WTC11 (cell line): ENCODE data around the gene CAPRIN1. TPM values are rescaled to one million over a fixed set of nuclear protein-coding genes. Genes with fewer than 3 reads are reported as not detected.

ENCODE experiments used
- ATAC-seq: fragments of 200-7000 bp; cut with Tn5 transposase; 2 replicates; pipeline ENCODE4 v1.10.0; 2021; ENCODE audit warnings: mild to moderate bottlenecking, moderate library complexity
- CTCF ChIA-PET: fragments of 300-600 bp; sonication (Branson Sonifier 250); formaldehyde crosslinking; loops from one replicate; lab custom pipeline; 2021; ENCODE audit warnings: antibody characterized with exemption; lab: Charles Lee
- POLR2A ChIA-PET: fragments of 350-600 bp; sonication (Branson Sonifier 250); formaldehyde crosslinking; loops from one replicate; lab custom pipeline; 2021; ENCODE audit warnings: antibody characterized with exemption; lab: Charles Lee
- DNase-seq: peaks from one replicate; pipeline ENCODE4 v3.0.0; 2021; ENCODE audit warnings: low spot score
- H3K27ac Mint-ChIP-seq: 2 replicates; pipeline ENCODE4 v1.8.0; 2021; ENCODE audit warnings: mixed read lengths
- H3K27me3 Mint-ChIP-seq: 2 replicates; pipeline ENCODE4 v1.8.0; 2021; ENCODE audit warnings: low read depth, mild to moderate bottlenecking, moderate library complexity, mixed read lengths
- H3K36me3 Mint-ChIP-seq: 2 replicates; pipeline ENCODE4 v1.8.0; 2021; ENCODE audit warnings: mixed read lengths
- H3K4me1 Mint-ChIP-seq: 2 replicates; pipeline ENCODE4 v1.8.0; 2022; ENCODE audit warnings: mixed read lengths
- H3K4me3 Mint-ChIP-seq: 2 replicates; pipeline ENCODE4 v1.8.0; 2021; ENCODE audit warnings: mild to moderate bottlenecking, moderate library complexity, mixed read lengths
- H3K9me3 Mint-ChIP-seq: 2 replicates; pipeline ENCODE4 v1.8.0; 2021; ENCODE audit warnings: mixed read lengths
- AFF4 ChIP-seq: sonication (generic); formaldehyde crosslinking; IDR thresholded peaks from 2 replicates; pipeline ENCODE4 v1.8.1; 2023; ENCODE audit warnings: mild to moderate bottlenecking, missing genetic modification reagents, borderline replicate concordance
- ESRRA ChIP-seq: sonication (generic); formaldehyde crosslinking; IDR thresholded peaks from 2 replicates; pipeline ENCODE4 v1.8.1; 2022; ENCODE audit warnings: mild to moderate bottlenecking, missing genetic modification reagents, borderline replicate concordance
- FOXK1 ChIP-seq: sonication (generic); formaldehyde crosslinking; IDR thresholded peaks from 2 replicates; pipeline ENCODE4 v1.8.0; 2022; ENCODE audit warnings: mild to moderate bottlenecking, moderate library complexity, missing genetic modification reagents
- HMGXB4 ChIP-seq: sonication (generic); formaldehyde crosslinking; IDR thresholded peaks from 2 replicates; pipeline ENCODE4 v1.8.1; 2023; ENCODE audit warnings: mild to moderate bottlenecking, moderate library complexity, missing genetic modification reagents
- KAT7 ChIP-seq: sonication (generic); formaldehyde crosslinking; IDR thresholded peaks from 2 replicates; pipeline ENCODE4 v1.8.1; 2023; ENCODE audit warnings: missing genetic modification reagents, mild to moderate bottlenecking, borderline replicate concordance
- MXD4 ChIP-seq: fragments of 250-450 bp; sonication (Bioruptor Pico); IDR thresholded peaks from 2 replicates; pipeline ENCODE4 v1.8.0; 2021; ENCODE audit warnings: mild to moderate bottlenecking, moderate library complexity, borderline replicate concordance
- NR1H2 ChIP-seq: sonication (generic); formaldehyde crosslinking; IDR thresholded peaks from 2 replicates; pipeline ENCODE4 v1.9.0; 2021; ENCODE audit warnings: mild to moderate bottlenecking, moderate library complexity, missing genetic modification reagents
- NR3C1 ChIP-seq: sonication (generic); formaldehyde crosslinking; conservative IDR thresholded peaks from 2 replicates; pipeline ENCODE4 v1.8.1; 2023; ENCODE audit warnings: low read depth, mild to moderate bottlenecking, missing genetic modification reagents
- PRRX2 ChIP-seq: fragments of 250-450 bp; sonication (Bioruptor Pico); IDR thresholded peaks from 2 replicates; pipeline ENCODE4 v1.8.0; 2021; ENCODE audit warnings: mild to moderate bottlenecking
- SMAD4 ChIP-seq: sonication (generic); formaldehyde crosslinking; IDR thresholded peaks from 2 replicates; pipeline ENCODE4 v1.8.0; 2022; ENCODE audit warnings: mild to moderate bottlenecking, missing genetic modification reagents
- SP1 ChIP-seq: sonication (generic); formaldehyde crosslinking; conservative IDR thresholded peaks from 2 replicates; pipeline ENCODE4 v1.8.1; 2022; ENCODE audit warnings: missing genetic modification reagents
- TEAD1 ChIP-seq: sonication (generic); formaldehyde crosslinking; IDR thresholded peaks from 2 replicates; pipeline ENCODE4 v1.8.0; 2022; ENCODE audit warnings: mild to moderate bottlenecking, missing genetic modification reagents
- TEAD4 ChIP-seq: sonication (generic); formaldehyde crosslinking; IDR thresholded peaks from 2 replicates; pipeline ENCODE4 v1.8.0; 2022; ENCODE audit warnings: mild to moderate bottlenecking, missing genetic modification reagents
- USF2 ChIP-seq: sonication (generic); formaldehyde crosslinking; IDR thresholded peaks from 2 replicates; pipeline ENCODE4 v1.8.1; 2023; ENCODE audit warnings: mild to moderate bottlenecking, missing genetic modification reagents, moderate library complexity
- ZNF121 ChIP-seq: sonication (generic); formaldehyde crosslinking; IDR thresholded peaks from 2 replicates; pipeline ENCODE4 v1.8.0; 2023; ENCODE audit warnings: missing genetic modification reagents
- ZNF317 ChIP-seq: sonication (generic); formaldehyde crosslinking; IDR thresholded peaks from 2 replicates; pipeline ENCODE4 v1.8.1; 2023; ENCODE audit warnings: low read depth, mild to moderate bottlenecking, moderate library complexity, missing genetic modification reagents, borderline replicate concordance
- ZNF396 ChIP-seq: fragments of 250-450 bp; sonication (Bioruptor Pico); IDR thresholded peaks from 2 replicates; pipeline ENCODE4 v1.8.0; 2021; ENCODE audit warnings: mild to moderate bottlenecking, moderate library complexity, borderline replicate concordance
- ZNF423 ChIP-seq: fragments of 250-450 bp; sonication (Bioruptor Pico); IDR thresholded peaks from 2 replicates; pipeline ENCODE4 v2.1.2; 2022; ENCODE audit warnings: mild to moderate bottlenecking, moderate library complexity
- ZNF512 ChIP-seq: sonication (generic); formaldehyde crosslinking; IDR thresholded peaks from 2 replicates; pipeline ENCODE4 v1.8.1; 2022; ENCODE audit warnings: missing genetic modification reagents, borderline replicate concordance
- total RNA-seq: library from RNA; stranded (reverse); gene quantifications from 3 replicates; pipeline ENCODE4 v1.2.3, GENCODE V29; 2021
- TF ChIP-seq, protein P1 (sequence below): sonication (generic); formaldehyde crosslinking; conservative IDR thresholded peaks from 2 replicates; pipeline ENCODE4 v1.8.1; 2023; ENCODE audit warnings: mild to moderate bottlenecking, low read depth, missing genetic modification reagents, moderate library complexity

The CAPRIN1 gene
- total RNA-seq, 1 experiment from 2014 or later = 288 TPM

DNA sequence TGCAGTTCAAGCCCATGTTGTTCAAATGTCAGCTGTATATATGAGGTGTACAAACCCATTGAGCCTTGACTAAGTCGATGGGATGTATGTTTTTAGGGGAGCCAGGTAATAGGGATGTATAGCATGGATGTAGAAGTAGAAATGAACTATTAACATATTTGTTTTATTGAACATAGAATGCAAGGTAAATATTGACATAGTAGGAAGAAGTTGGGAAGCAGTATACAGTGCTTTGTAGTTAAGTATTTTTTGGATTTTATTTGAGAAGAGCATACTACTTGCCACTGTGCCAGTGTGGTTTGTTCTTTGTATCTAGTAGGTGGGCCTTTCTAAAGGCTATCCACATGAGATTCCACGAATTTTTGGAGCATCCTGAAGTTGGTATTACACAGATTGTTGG, 33.1 kb downstream of the CAPRIN1 start:
- CTCF ChIA-PET = no interaction called here
- POLR2A ChIA-PET = interaction anchor here (0.5 kb wide), 1 partner anchor 32 kb away, joined by 6 read pairs; no protein-coding TSS in a partner anchor
- Mint-ChIP-seq H3K4me3 (no peak overlapping the region), H3K9me3 (no peaks in the 10 kb centered on the region), H3K4me1 (no peaks in the 10 kb centered on the region), H3K27ac (no peak overlapping the region), H3K36me3 (peaks cover 76% of the 10 kb centered on the region), H3K27me3 (no peaks in the 10 kb centered on the region)
- DNase-seq (no peak), ATAC-seq (no peak)
- TF ChIP-seq KAT7 (CRISPR knock-in tag) (no peak), TEAD1 (no peak), ZNF423 (no peak), NR3C1 (CRISPR knock-in tag) (no peak), ZNF121 (no peak), USF2 (no peak), SMAD4 (no peak), ESRRA (CRISPR knock-in tag) (no peak), TEAD4 (CRISPR knock-in tag) (no peak), PRRX2 (CRISPR knock-in tag) (no peak), NR1H2 (no peak), SP1 (CRISPR knock-in tag) (no peak), MXD4 (CRISPR knock-in tag) (no peak), AFF4 (CRISPR knock-in tag) (no peak), FOXK1 (CRISPR knock-in tag) (no peak)

- peaks cover 81% of the 10 kb centered on the region for H3K36me3 Mint-ChIP-seq
- CTCF ChIA-PET = no interaction called here
- no peaks in the 10 kb centered on the region for H3K9me3 Mint-ChIP-seq
- TF ChIP-seq ZNF512 (CRISPR knock-in tag) (no peak), ZNF396 (CRISPR knock-in tag) (no peak), ZNF317 (CRISPR knock-in tag) (no peak), HMGXB4 (no peak)
- TF ChIP-seq, protein P1, sequence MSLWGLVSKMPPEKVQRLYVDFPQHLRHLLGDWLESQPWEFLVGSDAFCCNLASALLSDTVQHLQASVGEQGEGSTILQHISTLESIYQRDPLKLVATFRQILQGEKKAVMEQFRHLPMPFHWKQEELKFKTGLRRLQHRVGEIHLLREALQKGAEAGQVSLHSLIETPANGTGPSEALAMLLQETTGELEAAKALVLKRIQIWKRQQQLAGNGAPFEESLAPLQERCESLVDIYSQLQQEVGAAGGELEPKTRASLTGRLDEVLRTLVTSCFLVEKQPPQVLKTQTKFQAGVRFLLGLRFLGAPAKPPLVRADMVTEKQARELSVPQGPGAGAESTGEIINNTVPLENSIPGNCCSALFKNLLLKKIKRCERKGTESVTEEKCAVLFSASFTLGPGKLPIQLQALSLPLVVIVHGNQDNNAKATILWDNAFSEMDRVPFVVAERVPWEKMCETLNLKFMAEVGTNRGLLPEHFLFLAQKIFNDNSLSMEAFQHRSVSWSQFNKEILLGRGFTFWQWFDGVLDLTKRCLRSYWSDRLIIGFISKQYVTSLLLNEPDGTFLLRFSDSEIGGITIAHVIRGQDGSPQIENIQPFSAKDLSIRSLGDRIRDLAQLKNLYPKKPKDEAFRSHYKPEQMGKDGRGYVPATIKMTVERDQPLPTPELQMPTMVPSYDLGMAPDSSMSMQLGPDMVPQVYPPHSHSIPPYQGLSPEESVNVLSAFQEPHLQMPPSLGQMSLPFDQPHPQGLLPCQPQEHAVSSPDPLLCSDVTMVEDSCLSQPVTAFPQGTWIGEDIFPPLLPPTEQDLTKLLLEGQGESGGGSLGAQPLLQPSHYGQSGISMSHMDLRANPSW (CRISPR knock-in tag) = no peak
- no peak overlapping the region for H3K27ac Mint-ChIP-seq
- H3K4me1 Mint-ChIP-seq = no peaks in the 10 kb centered on the region
- H3K4me3 Mint-ChIP-seq = no peak overlapping the region
- POLR2A ChIA-PET = no interaction called here
- H3K27me3 Mint-ChIP-seq = no peaks in the 10 kb centered on the region
- DNase-seq (no peak), ATAC-seq (no peak)
Observed at GRCh38 chr11:34086554-34087283, 35.2 kb downstream of the CAPRIN1 start.
